HCT116 (cell line): Measurements from ENCODE around the gene DOCK10. TPM values are rescaled to one million over a fixed set of nuclear protein-coding genes. Genes with fewer than 3 reads are reported as not detected.

Experiments used
- ATAC-seq: fragments of 200-7000 bp; cut with Tn5 transposase; 2 replicates; pipeline ENCODE4 v1.9.1; 2020; ENCODE audit warnings: mild to moderate bottlenecking, moderate library complexity
- BruUV-seq: library from RNA; stranded (reverse); fragments of 400-500 nt; replicated peaks from 2 replicates; lab custom pipeline; 2021; lab: Mats Ljungman, UMichigan
- CTCF ChIA-PET: fragments of 300-600 bp; sonication (Branson Sonifier 250); formaldehyde crosslinking; loops from one replicate; lab custom pipeline; 2021; ENCODE audit warnings: antibody characterized with exemption; lab: Charles Lee
- POLR2A ChIA-PET: fragments of 300-600, 350-600 bp; sonication (Branson Sonifier 250); formaldehyde crosslinking; loops from one replicate; lab custom pipeline; 2021; ENCODE audit warnings: antibody characterized with exemption; lab: Charles Lee
- RAD21 ChIA-PET, 2 experiments: fragments of 300-600 bp; sonication (Branson Sonifier 250); formaldehyde crosslinking; loops; one replicate each; lab custom pipeline; 2023; ENCODE audit warnings: low total read pairs in 2 of 2; ENCODE audit not compliant: uncharacterized antibody in 2 of 2, unreplicated experiment in 2 of 2, low non-redundant PET in 1 of 2; lab: Charles Lee
- DNase-seq: peaks from one replicate; pipeline ENCODE4 v3.0.0-alpha.2; 2010; ENCODE audit warnings: low read depth, low spot score
- H2AFZ ChIP-seq: fragments of 200-600 bp; shearing (Covaris generic), sonication (generic); 2 replicates; pipeline ENCODE4 v1.6.1; 2017; ENCODE audit warnings: low read depth, mixed run types, mixed read lengths, antibody characterized with exemption, low read length; ENCODE audit not compliant: poor library complexity, severe bottlenecking
- H3K27ac ChIP-seq: 2 replicates; pipeline ENCODE4 v1.5.1; 2012; ENCODE audit warnings: low read depth, low read length
- H3K27me3 ChIP-seq: fragments of 200-600 bp; sonication (generic); 2 replicates; pipeline ENCODE4 v1.6.1; 2016; ENCODE audit warnings: mixed run types, low read length, mixed read lengths; ENCODE audit not compliant: insufficient read depth
- H3K36me3 ChIP-seq, 2 experiments: fragments of 200-500 bp in 1 of 2; fragments of 200-600 bp in 1 of 2; sonication (Bioruptor generic) in 1 of 2; sonication (generic) in 1 of 2; 2 replicates each; pipeline versions ENCODE4 v1.5.1 to v1.6.1; 2014 to 2016; ENCODE audit warnings: low read length in 2 of 2, inconsistent platforms in 1 of 2, mixed read lengths in 1 of 2, mixed run types in 1 of 2; ENCODE audit not compliant: insufficient read depth in 2 of 2, control insufficient read depth in 1 of 2
- H3K4me1 ChIP-seq, 2 experiments: fragments of 200-600 bp in 1 of 2; sonication (generic) in 1 of 2; 2 replicates each; pipeline versions ENCODE4 v1.5.1 to v1.6.1; 2012 to 2017; ENCODE audit warnings: low read length in 2 of 2, inconsistent platforms in 1 of 2, mild to moderate bottlenecking in 1 of 2, mixed read lengths in 1 of 2, mixed run types in 1 of 2, moderate library complexity in 1 of 2; ENCODE audit not compliant: insufficient read depth in 2 of 2, control insufficient read depth in 1 of 2
- H3K4me2 ChIP-seq: fragments of 200-600 bp; sonication (generic); 2 replicates; pipeline ENCODE4 v1.6.1; 2017; ENCODE audit warnings: mixed run types, low read length, mixed read lengths
- H3K4me3 ChIP-seq, 2 experiments: fragments of 200-600 bp in 1 of 2; sonication (generic) in 1 of 2; replicated peaks in 1 of 2; 2 replicates each; pipeline ENCODE4 v1.5.1; 2011 to 2016; ENCODE audit warnings: low read length in 2 of 2, control low read depth in 1 of 2, low read depth in 1 of 2, mild to moderate bottlenecking in 1 of 2, mixed read lengths in 1 of 2, mixed run types in 1 of 2
- H3K79me2 ChIP-seq: fragments of 200-600 bp; sonication (generic); 2 replicates; pipeline ENCODE4 v1.6.1; 2017; ENCODE audit warnings: mild to moderate bottlenecking, mixed run types, low read length, moderate library complexity, mixed read lengths; ENCODE audit not compliant: insufficient read depth
- H3K9ac ChIP-seq: fragments of 200-600 bp; sonication (generic); 2 replicates; pipeline ENCODE4 v1.6.1; 2016; ENCODE audit warnings: low read length, mixed read lengths
- H3K9me2 ChIP-seq: fragments of 200-600 bp; sonication (generic), shearing (Covaris generic); 2 replicates; pipeline ENCODE4 v1.6.1; 2017; ENCODE audit warnings: mixed run types, mild to moderate bottlenecking, moderate library complexity; ENCODE audit not compliant: insufficient read depth
- H3K9me3 ChIP-seq, 2 experiments: fragments of 200-500 bp in 1 of 2; fragments of 200-600 bp in 1 of 2; sonication (Bioruptor generic) in 1 of 2; sonication (generic) in 1 of 2; 2 replicates each; pipeline ENCODE4 v1.6.1; 2014 to 2017; ENCODE audit warnings: low read length in 2 of 2, mixed read lengths in 2 of 2, inconsistent platforms in 1 of 2, low read depth in 1 of 2, mild to moderate bottlenecking in 1 of 2, mixed run types in 1 of 2, moderate library complexity in 1 of 2; ENCODE audit not compliant: control insufficient read depth in 1 of 2, insufficient read depth in 1 of 2
- H4K20me1 ChIP-seq: fragments of 200-600 bp; sonication (generic), shearing (Covaris generic); 2 replicates; pipeline ENCODE4 v1.6.1; 2017; ENCODE audit warnings: mixed run types, mild to moderate bottlenecking, moderate library complexity; ENCODE audit not compliant: insufficient read depth
- ATF3 ChIP-seq: IDR thresholded peaks from 2 replicates; pipeline ENCODE4 v1.6.1; 2012
- CBX3 ChIP-seq: IDR thresholded peaks from 2 replicates; pipeline ENCODE4 v1.6.1; 2012; ENCODE audit warnings: low read depth
- CTCF ChIP-seq, 3 experiments: fragments of 200-600 bp in 1 of 3; sonication (generic) in 1 of 3; IDR thresholded peaks in 2 of 3; conservative IDR thresholded peaks in 1 of 3; 2 replicates each; pipeline ENCODE4 v1.5.1; 2012 to 2017; ENCODE audit warnings: low read depth in 2 of 3, low read length in 2 of 3, antibody characterized with exemption in 1 of 3, borderline replicate concordance in 1 of 3, control low read depth in 1 of 3, mild to moderate bottlenecking in 1 of 3, mixed read lengths in 1 of 3, mixed run types in 1 of 3, moderate library complexity in 1 of 3; ENCODE audit not compliant: insufficient read depth in 1 of 3
- FOSL1 ChIP-seq: IDR thresholded peaks from 2 replicates; pipeline ENCODE4 v1.6.1; 2012; ENCODE audit warnings: low read depth
- MAX ChIP-seq: IDR thresholded peaks from 2 replicates; pipeline ENCODE4 v1.6.1; 2012
- POLR2AphosphoS5 ChIP-seq: IDR thresholded peaks from 2 replicates; pipeline ENCODE4 v1.6.1; 2011; ENCODE audit warnings: mild to moderate bottlenecking, low read depth, low read length, moderate library complexity
- RAD21 ChIP-seq: IDR thresholded peaks from 2 replicates; pipeline ENCODE4 v1.6.1; 2012; ENCODE audit warnings: low read depth, mild to moderate bottlenecking
- REST ChIP-seq: IDR thresholded peaks from 2 replicates; pipeline ENCODE4 v1.6.1; 2012; ENCODE audit warnings: low read depth
- SIN3A ChIP-seq: IDR thresholded peaks from 2 replicates; pipeline ENCODE4 v1.6.1; 2012; ENCODE audit warnings: low read depth
- SP1 ChIP-seq: IDR thresholded peaks from 2 replicates; pipeline ENCODE4 v1.6.1; 2012; ENCODE audit warnings: low read depth
- SRF ChIP-seq: IDR thresholded peaks from 2 replicates; pipeline ENCODE4 v1.6.1; 2012; ENCODE audit warnings: low read depth
- TCF7L2 ChIP-seq: IDR thresholded peaks from 2 replicates; pipeline ENCODE4 v1.7.0; 2011; ENCODE audit warnings: borderline replicate concordance, inconsistent platforms; ENCODE audit not compliant: insufficient read depth, insufficient read length; ENCODE audit errors: extremely low read depth
- ZFX ChIP-seq: fragments of 450-650 bp; IDR thresholded peaks from 2 replicates; pipeline ENCODE4 v1.6.1; 2017
- ZNF274 ChIP-seq: fragments of 200-500 bp; sonication (Bioruptor generic); IDR thresholded peaks from 2 replicates; pipeline ENCODE4 v1.6.1; 2014; ENCODE audit warnings: mild to moderate bottlenecking, low read depth, low read length, inconsistent platforms
- intact Hi-C: fragments of 100-400 bp; cut with micrococcal nuclease; formaldehyde crosslinking; loops from 2 replicates; pipeline ENCODE4 v1.10.0; 2022
- total RNA-seq: library from RNA; stranded (reverse); gene quantifications from one replicate; pipeline ENCODE4 v1.2.1, GENCODE V29; 2021; ENCODE audit not compliant: unreplicated experiment

The DOCK10 gene
- total RNA-seq, 1 experiment from 2014 or later, result 0.54 TPM

- Histone ChIP-seq H3K79me2 (no peaks in the 10 kb centered on the region), H4K20me1 (no peaks in the 10 kb centered on the region), H3K9me3 (no peaks in the 10 kb centered on the region)
- no peak for ATAC-seq
- no peak for TF ChIP-seq SP1
- no peak for TF ChIP-seq ATF3
- TF ChIP-seq ZFX, result no peak
- no peak for TF ChIP-seq MAX
- TF ChIP-seq FOSL1, result no peak
- no peak for TF ChIP-seq POLR2AphosphoS5
- no peak for TF ChIP-seq TCF7L2
- TF ChIP-seq ZNF274, result no peak
- TF ChIP-seq, all 23 proteins: peak for 0
- Histone ChIP-seq H3K4me3 (no peak overlapping the region), H2AFZ (no peak overlapping the region), H3K27me3 (no peaks in the 10 kb centered on the region), H3K27ac (no peak overlapping the region), H3K4me1 (peaks cover 0 to 13% of the 10 kb centered on the region in 2 experiments; a peak in 2 of 4 replicates), H3K4me2 (no peak overlapping the region), H3K9ac (no peak overlapping the region), H3K36me3 (no peaks in the 10 kb centered on the region), H3K9me2 (no peaks in the 10 kb centered on the region)
- ChIA-PET CTCF (no interaction called here), POLR2A (no interaction called here), RAD21 (no interaction called here)
- no TSS peak for BruUV-seq
- intact Hi-C loops, result loop anchor here (10.0 kb wide), 2 partner anchors 235 to 1035 kb away; no protein-coding TSS in a partner anchor
- DNase-seq, result no peak
Observed at GRCh38 chr2:225009768-225010167, 32.5 kb downstream of the DOCK10 start.

- no peaks in the 10 kb centered on the region for H3K79me2 ChIP-seq
- no peak overlapping the region for H3K4me2 ChIP-seq
- no peak overlapping the region for H3K9ac ChIP-seq
- H3K9me2 ChIP-seq, result no peaks in the 10 kb centered on the region
- intact Hi-C loops, result loop anchor here (10.0 kb wide), 2 partner anchors 234 to 1034 kb away; no protein-coding TSS in a partner anchor
- no peak overlapping the region for H2AFZ ChIP-seq
- ChIA-PET RAD21 (no interaction called here), CTCF (no interaction called here), POLR2A (no interaction called here)
- BruUV-seq, result no TSS peak
- H3K4me3 ChIP-seq, result no peak overlapping the region
- H3K9me3 ChIP-seq, result no peaks in the 10 kb centered on the region
- H3K27ac ChIP-seq, result no peak overlapping the region
- H3K36me3 ChIP-seq, result no peaks in the 10 kb centered on the region
- ATAC-seq (peak; percentile 83), DNase-seq (peak; percentile 26)
- H3K4me1 ChIP-seq, result peaks cover 0 to 13% of the 10 kb centered on the region in 2 experiments; a peak in 2 of 4 replicates
- no peaks in the 10 kb centered on the region for H4K20me1 ChIP-seq
- H3K27me3 ChIP-seq, result no peaks in the 10 kb centered on the region
- peak; percentile 68 for TF ChIP-seq RAD21
- TF ChIP-seq POLR2AphosphoS5, result no peak
- no peak for TF ChIP-seq TCF7L2
- peak; percentile 36 to 80 (median 65); a peak in 5 of 6 replicates for TF ChIP-seq CTCF (IDR thresholded peaks at IDR 0.05 in 2 of 3, conservative IDR thresholded peaks at IDR 0.05 in 1 of 3; ENCODE audit: borderline replicate concordance in 1 of 3, insufficient read depth in 1 of 3, low read depth in 2 of 3, low read length in 2 of 3)
- TF ChIP-seq FOSL1, result no peak
- TF ChIP-seq REST, result no peak
- no peak for TF ChIP-seq CBX3
- no peak for TF ChIP-seq SIN3A
- no peak for TF ChIP-seq SRF
Observed at GRCh38 chr2:225008935-225009334, 33.3 kb downstream of the DOCK10 start.
